HTR-8/SVneo (cell line): Measurements from ENCODE around the gene CATSPERZ.

Experiments used
- DNase-seq: peaks from one replicate; pipeline ENCODE4 v3.0.0; 2011; ENCODE audit warnings: low spot score, mixed read lengths; ENCODE audit not compliant: insufficient read length
- FAIRE-seq: peaks from 2 replicates; lab custom pipeline; 2011; peaks lifted over from hg19 to GRCh38; lab: Jason Lieb, UNC

CATSPERZ gene

GRCh38 chr11:64337538-64338249 lies 37.5 kb downstream of the CATSPERZ start:
- FAIRE-seq (no peak), DNase-seq (no peak)

- no peak for FAIRE-seq
- DNase-seq: no peak
Observed at GRCh38 chr11:64338716-64339115, 38.6 kb downstream of the CATSPERZ start.

GRCh38 chr11:64339286-64339685 lies 39.1 kb downstream of the CATSPERZ start:
- DNase-seq (no peak), FAIRE-seq (no peak)

- no peak for DNase-seq
- no peak for FAIRE-seq
Observed at GRCh38 chr11:64339754-64340408, 39.7 kb downstream of the CATSPERZ start, which contains the start of gene CCDC88B. TSS of gene CCDC88B (plus strand) at chr11:64340204. CDS start at chr11:64340267, 63 bp downstream.

- FAIRE-seq: no peak
Observed at GRCh38 chr11:64340671-64341335, 40.6 kb downstream of the CATSPERZ start.

GRCh38 chr11:64341429-64341828 lies 41.3 kb downstream of the CATSPERZ start:
- DNase-seq (no peak), FAIRE-seq (no peak)

More at GRCh38 chr11:64340671-64341335, 40.6 kb downstream of the CATSPERZ start:
- DNase-seq: no peak

GRCh38 chr11:64341851-64342791 lies 42.0 kb downstream of the CATSPERZ start:
- DNase-seq (no peak), FAIRE-seq (no peak)

GRCh38 chr11:64342869-64343745 lies 42.9 kb downstream of the CATSPERZ start:
- no peak for FAIRE-seq
- no peak for DNase-seq

GRCh38 chr11:64343767-64344559 lies 43.8 kb downstream of the CATSPERZ start:
- FAIRE-seq (no peak), DNase-seq (no peak)

- DNase-seq (no peak), FAIRE-seq (no peak)
Observed at GRCh38 chr11:64344787-64345186, 44.6 kb downstream of the CATSPERZ start.

GRCh38 chr11:64347193-64347867 lies 47.2 kb downstream of the CATSPERZ start:
- DNase-seq: no peak
- no peak for FAIRE-seq

GRCh38 chr11:64348383-64349024 lies 48.3 kb downstream of the CATSPERZ start:
- DNase-seq: no peak
- FAIRE-seq: no peak

GRCh38 chr11:64349025-64349387 lies 48.8 kb downstream of the CATSPERZ start:
- DNase-seq: no peak
- no peak for FAIRE-seq

GRCh38 chr11:64349404-64349803 lies 49.2 kb downstream of the CATSPERZ start:
- FAIRE-seq: no peak

GRCh38 chr11:64351136-64351631 lies 51.0 kb downstream of the CATSPERZ start:
- DNase-seq (no peak), FAIRE-seq (no peak)

More at GRCh38 chr11:64349404-64349803, 49.2 kb downstream of the CATSPERZ start:
- DNase-seq: no peak

- DNase-seq (no peak), FAIRE-seq (no peak)
Observed at GRCh38 chr11:64352099-64352994, 52.2 kb downstream of the CATSPERZ start.
